Measurements from ENCODE around the gene PAX7. TPM values are rescaled to one million over a fixed set of nuclear protein-coding genes. Genes with fewer than 3 reads are reported as not detected.

Gene PAX7
- total RNA-seq, 4 donors from 2014 or later, result not detected

GRCh38 chr1:18731148-18731547 lies 100.5 kb downstream of the PAX7 start:
- Histone ChIP-seq H3K4me3 (no peak overlapping the region), H3K36me3 (no peaks in the 10 kb centered on the region), H3K27me3 (peaks cover 0 to 98% (median 0%) of the 10 kb centered on the region in 4 donors), H3K9me3 (no peaks in the 10 kb centered on the region), H3K27ac (no peak overlapping the region), H3K4me1 (no peaks in the 10 kb centered on the region)
- intact Hi-C loops (cut with DNase I), result no loop called here
- TF ChIP-seq CTCF (IDR thresholded peaks at IDR 0.05) (no peak), POLR2A (IDR thresholded peaks at IDR 0.05) (no peak)
- 53 to 58% methylated on average over 4 to 5 of the region's 6 CpGs for WGBS, 2 donors
- no peak for DNase-seq

GRCh38 chr1:18731591-18732235 lies 101.1 kb downstream of the PAX7 start:
- Histone ChIP-seq H3K9me3 (no peaks in the 10 kb centered on the region), H3K27me3 (peaks cover 0 to 93% (median 0%) of the 10 kb centered on the region in 4 donors), H3K4me1 (no peaks in the 10 kb centered on the region), H3K4me3 (no peak overlapping the region), H3K36me3 (no peaks in the 10 kb centered on the region), H3K27ac (no peak overlapping the region)
- WGBS, 2 donors, result 70 to 76% methylated on average over 9 of the region's 10 CpGs
- no peak for DNase-seq
- intact Hi-C loops (cut with DNase I), result no loop called here
- TF ChIP-seq POLR2A (IDR thresholded peaks at IDR 0.05) (no peak), CTCF (IDR thresholded peaks at IDR 0.05) (no peak)

GRCh38 chr1:18732686-18733085 lies 102.0 kb downstream of the PAX7 start:
- Histone ChIP-seq H3K27ac (no peak overlapping the region), H3K27me3 (peaks cover 0 to 89% (median 0%) of the 10 kb centered on the region in 4 donors), H3K4me1 (no peaks in the 10 kb centered on the region), H3K4me3 (no peak overlapping the region), H3K36me3 (no peaks in the 10 kb centered on the region), H3K9me3 (no peaks in the 10 kb centered on the region)
- 31 to 34% methylated on average over 5 to 6 of the region's 6 CpGs for WGBS, 2 donors
- TF ChIP-seq CTCF (IDR thresholded peaks at IDR 0.05) (no peak), POLR2A (IDR thresholded peaks at IDR 0.05) (no peak)
- intact Hi-C loops (cut with DNase I), result no loop called here
- DNase-seq, result no peak

- 65 to 67% methylated on average over 12 to 15 of the region's 15 CpGs for WGBS, 2 donors
- no peak for TF ChIP-seq POLR2A (IDR thresholded peaks at IDR 0.05)
- no peak for TF ChIP-seq CTCF (IDR thresholded peaks at IDR 0.05)
- Histone ChIP-seq H3K4me3 (no peak overlapping the region), H3K9me3 (no peaks in the 10 kb centered on the region), H3K27me3 (peaks cover 0 to 86% (median 0%) of the 10 kb centered on the region in 4 donors), H3K27ac (no peak overlapping the region), H3K36me3 (no peaks in the 10 kb centered on the region), H3K4me1 (no peaks in the 10 kb centered on the region)
- no peak for DNase-seq
- intact Hi-C loops (cut with DNase I), result no loop called here
Measured at GRCh38 chr1:18734001-18734400, 103.4 kb downstream of the PAX7 start.

GRCh38 chr1:18734461-18735223 lies 104.0 kb downstream of the PAX7 start:
- TF ChIP-seq CTCF (IDR thresholded peaks at IDR 0.05), result no peak
- no peak for TF ChIP-seq POLR2A (IDR thresholded peaks at IDR 0.05)
- H3K4me3 ChIP-seq, result no peak overlapping the region
- peaks cover 0 to 87% (median 0%) of the 10 kb centered on the region in 4 donors for H3K27me3 ChIP-seq
- no peaks in the 10 kb centered on the region for H3K4me1 ChIP-seq
- 37 to 52% methylated on average over 3 to 4 of the region's 7 CpGs for WGBS, 2 donors
- intact Hi-C loops (cut with DNase I), result no loop called here
- no peak overlapping the region for H3K27ac ChIP-seq
- H3K9me3 ChIP-seq, result no peaks in the 10 kb centered on the region
- DNase-seq, result no peak
- no peaks in the 10 kb centered on the region for H3K36me3 ChIP-seq
